NCI-H2107 treated with DMSO at 0.1 percent for 48 hours (cell line): ENCODE measurements around the gene SLC13A5.
"Not testable (repeated sequence)": the region's sequence is repeated elsewhere in the genome, so short reads cannot be mapped to it uniquely, and the experiment has no call there.

Experiments used
- DNase-seq: peaks from one replicate; lab custom pipeline; 2025; ENCODE audit not compliant: unreplicated experiment; lab: John Stamatoyannopoulos, UW

The SLC13A5 gene

GRCh38 chr17:6713130-6713917 is at the start of gene SLC13A5:
Gene SLC13A5, minus strand, starts transcription at chr17:6713369. Its CDS starts 36 bp downstream, at chr17:6713333.
- DNase-seq: no peak

DNA sequence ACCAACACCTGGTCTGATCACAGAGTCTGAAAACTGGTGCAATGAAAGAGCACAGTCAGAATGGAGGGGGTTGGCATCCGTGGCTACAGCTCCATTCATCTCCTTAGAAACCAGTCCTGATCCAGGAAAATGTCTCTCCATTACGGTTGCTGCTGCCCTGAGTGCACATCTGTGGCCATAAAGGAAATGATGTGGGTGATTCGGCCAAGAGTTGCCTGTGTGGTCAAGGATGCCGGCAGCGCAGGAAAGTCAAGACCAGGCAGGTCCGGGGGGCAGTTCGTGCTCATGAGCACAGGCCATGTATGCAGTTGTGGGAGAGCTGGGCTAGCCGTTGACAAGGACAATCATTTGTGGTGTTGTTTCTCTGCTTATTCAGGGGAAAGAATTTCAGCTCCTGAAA is 48.6 kb upstream of the SLC13A5 start:
- DNase-seq: no peak

DNA sequence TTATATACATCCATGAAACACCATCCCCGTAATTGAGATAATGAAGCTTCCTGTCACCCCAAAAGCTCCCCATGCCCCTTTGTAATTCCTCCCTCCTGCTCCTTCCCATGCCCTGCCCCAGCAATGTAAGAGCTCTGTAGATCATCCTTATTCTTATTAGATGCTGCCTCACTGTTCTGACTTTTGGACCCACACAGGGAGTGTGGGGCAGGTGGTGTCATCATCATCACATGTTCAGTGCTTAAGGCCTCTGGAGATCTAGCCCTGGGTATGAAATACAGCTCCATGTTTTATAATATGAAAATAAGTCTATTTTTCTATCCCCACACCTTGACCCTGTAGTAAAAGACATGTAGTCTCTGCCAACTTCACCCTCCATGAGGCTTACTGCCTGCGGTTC is 44.6 kb upstream of the SLC13A5 start:
- DNase-seq: no peak

- DNase-seq: no peak
Measured at GRCh38 chr17:6756425-6757031, 43.4 kb upstream of the SLC13A5 start.

- DNase-seq: no peak
Measured at GRCh38 chr17:6755731-6756184, 42.6 kb upstream of the SLC13A5 start, which contains the start of gene XAF1. Gene XAF1, plus strand, starts transcription at chr17:6756046. Its CDS starts 33 bp downstream, at chr17:6756079.

- DNase-seq: no peak
Measured at GRCh38 chr17:6755281-6755680, 42.1 kb upstream of the SLC13A5 start.

GRCh38 chr17:6753546-6753945 is 40.4 kb upstream of the SLC13A5 start:
- no peak for DNase-seq

GRCh38 chr17:6753006-6753445 is 39.9 kb upstream of the SLC13A5 start:
- no peak for DNase-seq

- no peak for DNase-seq
Measured at GRCh38 chr17:6752068-6752909, 39.1 kb upstream of the SLC13A5 start.

DNA sequence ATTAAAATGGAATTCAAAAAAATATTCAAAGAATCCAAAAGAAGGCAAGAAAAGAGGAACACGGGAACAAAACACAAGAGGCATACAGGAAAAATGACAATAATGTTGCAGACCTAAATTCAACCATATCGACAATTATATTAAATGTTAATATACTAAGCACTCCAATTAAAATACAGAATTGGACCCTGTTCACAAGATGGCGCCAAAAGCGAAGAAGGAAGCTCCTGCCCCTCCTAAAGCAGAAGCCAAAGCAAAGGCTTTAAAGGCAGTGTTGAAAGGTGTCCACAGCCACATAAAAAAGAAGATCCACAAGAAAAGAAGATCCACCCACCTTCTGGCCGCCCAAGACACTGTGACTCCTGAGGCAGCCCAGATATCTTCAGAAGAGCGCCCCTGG is 36.4 kb upstream of the SLC13A5 start:
- no peak for DNase-seq

DNA sequence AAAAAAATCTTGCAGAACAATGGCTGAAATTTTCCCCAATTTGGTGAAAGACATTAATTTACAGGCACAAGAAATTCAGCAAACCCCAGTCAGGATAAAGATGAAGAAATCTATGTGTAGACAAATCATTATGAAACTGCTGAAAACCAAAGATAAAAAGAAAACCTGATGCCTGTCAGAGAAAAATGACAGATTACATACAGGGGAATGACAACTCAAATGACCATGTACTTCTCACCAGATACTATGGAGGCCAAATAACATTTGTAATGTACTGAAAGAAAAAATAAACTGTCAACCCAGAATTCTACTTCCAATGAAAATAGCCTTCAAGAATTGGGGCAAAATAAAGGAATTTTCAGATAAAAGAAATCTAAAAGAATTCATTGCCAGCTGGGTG is 35.4 kb upstream of the SLC13A5 start:
- DNase-seq: no peak

GRCh38 chr17:6746665-6747064 is 33.5 kb upstream of the SLC13A5 start:
- not testable (repeated sequence) for DNase-seq

DNA sequence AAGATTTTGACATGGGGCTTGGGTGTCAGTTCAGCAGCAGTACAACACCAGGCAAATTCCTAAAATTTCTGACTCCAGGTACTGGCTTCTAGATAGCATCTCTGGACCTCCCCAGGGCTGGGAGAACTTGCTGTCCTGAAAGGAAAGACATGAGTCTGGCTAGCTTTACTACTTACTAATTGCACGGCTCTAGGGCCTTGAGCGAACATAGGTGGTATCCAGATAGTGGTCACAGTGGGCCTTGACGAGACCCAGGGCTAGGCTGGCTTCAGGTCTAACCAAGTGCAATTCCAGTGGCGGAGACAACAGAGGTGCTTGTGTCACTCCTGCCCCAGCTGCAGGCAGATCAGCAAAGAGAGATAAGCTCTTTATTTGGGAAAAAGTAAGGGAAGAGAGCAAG is 16.4 kb upstream of the SLC13A5 start:
- no peak for DNase-seq

DNA sequence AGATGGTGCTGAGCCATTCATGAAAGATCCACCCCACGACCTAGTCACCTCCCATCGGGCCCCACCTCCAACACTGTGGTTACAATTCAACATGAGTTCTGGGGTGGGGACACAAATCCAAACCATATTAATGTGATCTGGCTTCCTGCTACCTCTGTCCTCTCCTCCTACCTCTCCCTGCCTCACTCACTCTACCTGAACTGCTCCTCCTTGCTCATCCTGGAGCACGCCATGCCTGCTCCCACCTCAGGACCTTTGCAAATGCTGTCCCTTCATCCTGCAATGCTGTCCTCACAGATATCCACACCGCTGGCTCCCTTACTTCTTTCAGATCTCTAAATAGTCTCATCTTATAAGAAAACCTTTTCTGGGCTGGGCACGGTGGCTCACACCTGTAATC is 10.8 kb upstream of the SLC13A5 start:
- no peak for DNase-seq

DNA sequence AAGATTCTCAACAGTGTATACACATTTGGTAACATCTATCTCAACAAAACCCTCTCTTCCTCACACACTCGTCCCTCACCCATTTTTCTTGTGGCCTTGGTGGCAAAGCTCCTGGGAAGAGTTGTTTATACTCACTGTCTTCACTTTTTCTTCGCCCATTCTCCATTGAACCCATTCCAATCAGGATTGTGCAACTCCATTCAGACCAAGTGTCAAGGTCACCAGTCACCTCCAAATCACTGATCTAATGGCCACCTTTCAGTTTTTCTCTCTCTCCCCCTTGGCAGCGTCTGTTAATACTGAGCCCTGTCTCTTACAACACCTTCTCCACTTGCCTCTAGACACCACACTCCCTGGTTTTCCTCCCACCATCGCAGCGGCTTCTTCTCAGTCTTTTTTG is 8.6 kb upstream of the SLC13A5 start:
- no peak for DNase-seq

GRCh38 chr17:6716736-6717135 is 3.6 kb upstream of the SLC13A5 start:
- DNase-seq: no peak

DNA sequence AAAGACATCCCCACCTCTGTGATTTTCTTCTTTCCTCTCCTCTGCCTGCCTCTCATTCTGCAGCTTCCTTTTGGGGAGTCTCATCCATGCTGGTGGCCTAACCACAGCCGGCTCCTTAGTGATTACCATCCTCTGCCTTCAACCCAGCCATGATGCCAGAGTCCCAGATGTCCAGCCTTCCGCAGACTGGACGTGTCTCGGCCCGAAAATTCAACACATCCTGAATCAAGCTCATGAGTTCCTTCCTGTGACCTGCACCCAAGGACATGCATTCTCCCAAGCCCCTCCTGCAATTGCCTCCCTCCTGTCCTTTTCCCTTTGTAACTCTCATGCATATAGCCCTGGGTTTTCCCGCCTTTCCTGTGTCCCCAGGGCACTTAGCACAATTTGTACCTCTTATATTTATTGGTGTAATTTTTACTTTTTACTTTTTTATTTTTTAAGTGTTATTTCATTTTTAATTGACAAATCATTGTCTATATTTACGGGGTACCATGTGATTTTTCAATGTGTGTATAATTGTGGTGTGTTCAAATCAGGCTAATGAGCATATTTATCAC is 1.2 kb upstream of the SLC13A5 start:
- no peak for DNase-seq

DNA sequence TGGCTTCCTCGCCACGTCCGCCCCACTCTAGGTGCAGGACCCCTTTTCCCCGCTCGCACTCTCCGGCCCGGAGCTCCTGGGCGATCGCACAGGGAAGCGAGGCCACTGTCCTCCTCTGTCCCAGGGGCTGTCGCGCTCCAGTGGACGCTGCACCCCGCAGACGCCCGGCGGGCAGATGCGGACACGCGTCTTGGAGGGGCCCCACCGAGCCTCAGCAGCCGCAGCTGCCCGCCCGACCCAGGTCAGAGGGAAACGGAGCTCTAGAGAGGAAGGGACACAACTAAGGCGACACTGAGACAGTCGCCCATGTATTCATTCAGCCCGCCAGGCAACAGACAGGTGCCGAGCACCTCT is 726 bp upstream of the SLC13A5 start:
- no peak for DNase-seq

GRCh38 chr17:6712854-6713129 is 377 bp downstream of the SLC13A5 start:
- DNase-seq: no peak

DNA sequence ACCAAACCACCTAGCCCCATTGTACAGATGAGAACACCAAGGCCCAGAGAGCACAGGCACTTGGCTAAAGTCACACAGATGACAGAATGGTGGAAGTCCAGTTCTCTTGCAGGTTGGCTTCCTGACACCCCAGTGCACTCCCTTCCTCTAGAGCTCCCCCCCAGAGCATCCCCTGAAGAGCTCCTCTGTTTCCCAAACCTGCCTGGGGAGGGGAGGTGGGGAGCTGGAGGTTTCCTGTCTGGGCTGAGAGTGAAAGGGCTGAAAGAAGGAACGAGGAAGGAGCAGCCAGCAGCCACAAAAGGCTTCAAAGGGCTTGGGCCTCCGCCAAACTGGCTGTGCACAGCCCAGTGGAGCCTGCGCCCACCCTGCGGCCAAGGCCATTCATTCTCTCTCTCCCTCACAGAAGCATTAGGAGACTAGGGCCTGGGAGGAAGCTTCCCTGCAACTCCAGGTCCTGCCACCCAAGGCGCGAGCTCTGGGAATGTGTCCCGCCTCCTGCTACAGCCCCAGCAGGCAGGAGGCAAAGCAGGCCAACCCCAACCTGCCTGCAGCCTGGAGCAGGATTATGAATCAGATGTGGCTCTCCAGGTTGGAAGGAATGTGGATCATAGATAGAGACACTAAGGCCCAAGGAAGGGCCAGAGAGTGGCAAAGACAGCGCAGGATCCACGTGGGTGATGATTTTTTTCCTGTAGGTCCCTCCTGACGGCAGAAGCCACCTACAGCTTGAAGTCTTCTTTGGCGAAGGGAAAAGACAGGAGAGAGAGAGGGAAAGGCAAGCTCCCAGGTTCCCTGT is 913 bp downstream of the SLC13A5 start:
- DNase-seq: no peak

GRCh38 chr17:6711681-6712057 is 1.5 kb downstream of the SLC13A5 start:
- no peak for DNase-seq
